HG02798 (cell line): ENCODE data around the gene SEC22C.
"Not testable (repeated sequence)": the region's sequence is repeated elsewhere in the genome, so short reads cannot be mapped to it uniquely, and the experiment has no call there.

Source experiments
- ATAC-seq: cut with Tn5 transposase; IDR thresholded peaks from one replicate; pipeline ENCODE4 v1.9.1; 2021; ENCODE audit warnings: mild to moderate bottlenecking; ENCODE audit not compliant: unreplicated experiment, poor library complexity

SEC22C gene

GRCh38 chr3:42582474-42583070 is 805 bp upstream of the SEC22C start:
- ATAC-seq: no peak

GRCh38 chr3:42581400-42581708 is 413 bp downstream of the SEC22C start:
- ATAC-seq: no peak

GRCh38 chr3:42579346-42579745 is 2.4 kb downstream of the SEC22C start:
- not testable (repeated sequence) for ATAC-seq

- ATAC-seq: no peak
These were observed 3.7 kb downstream of the SEC22C start for GRCh38 chr3:42578054-42578453.

- no peak for ATAC-seq
These were observed 6.5 kb downstream of the SEC22C start for GRCh38 chr3:42575137-42575741.

- peak; percentile 56 for ATAC-seq
These were observed 9.5 kb downstream of the SEC22C start for GRCh38 chr3:42572278-42572677.

- no peak for ATAC-seq
These were observed 12.1 kb downstream of the SEC22C start for GRCh38 chr3:42569593-42570142.

GRCh38 chr3:42562047-42562907 is 19.5 kb downstream of the SEC22C start:
- ATAC-seq: no peak

- no peak for ATAC-seq
These were observed 23.9 kb downstream of the SEC22C start for GRCh38 chr3:42557854-42558253.

GRCh38 chr3:42556817-42557216 is 24.9 kb downstream of the SEC22C start:
- not testable (repeated sequence) for ATAC-seq

- ATAC-seq: peak; percentile 39
These were observed 25.6 kb downstream of the SEC22C start for GRCh38 chr3:42556089-42556632.

GRCh38 chr3:42552830-42553229 is 28.9 kb downstream of the SEC22C start:
- ATAC-seq: no peak

- no peak for ATAC-seq
These were observed 31.5 kb downstream of the SEC22C start for GRCh38 chr3:42550250-42550649.

GRCh38 chr3:42549131-42549530 is 32.6 kb downstream of the SEC22C start:
- ATAC-seq: no peak

- ATAC-seq: peak; percentile 72
These were observed 34.3 kb downstream of the SEC22C start for GRCh38 chr3:42547401-42547945.

- ATAC-seq: no peak
These were observed 35.0 kb downstream of the SEC22C start for GRCh38 chr3:42546691-42547213.

GRCh38 chr3:42545284-42545900 is 36.4 kb downstream of the SEC22C start:
- no peak for ATAC-seq

- ATAC-seq: no peak
These were observed 37.1 kb downstream of the SEC22C start for GRCh38 chr3:42544492-42545283.

GRCh38 chr3:42541079-42541478 is 40.7 kb downstream of the SEC22C start:
- no peak for ATAC-seq
